Measurements from ENCODE around the gene SLC7A14.

DNA sequence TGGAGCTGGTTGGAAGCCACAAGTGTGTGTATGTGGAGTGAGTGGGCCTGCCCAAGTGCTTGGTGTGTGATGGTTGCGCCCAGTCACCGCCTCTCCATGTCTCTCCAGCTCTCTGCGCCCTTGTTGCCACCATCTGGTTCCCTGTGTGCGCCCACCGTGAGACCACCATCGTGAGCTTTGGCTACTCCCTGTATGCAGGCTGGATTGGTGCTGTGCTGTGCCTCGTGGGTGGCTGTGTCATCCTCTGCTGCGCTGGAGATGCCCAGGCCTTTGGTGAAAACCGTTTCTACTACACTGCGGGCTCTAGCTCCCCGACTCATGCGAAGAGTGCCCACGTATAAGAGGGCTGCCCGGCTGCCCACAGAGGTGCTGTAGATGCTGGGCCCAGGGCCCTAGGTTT lies 153.5 kb downstream of the SLC7A14 start:
- TF ChIP-seq, protein P1, sequence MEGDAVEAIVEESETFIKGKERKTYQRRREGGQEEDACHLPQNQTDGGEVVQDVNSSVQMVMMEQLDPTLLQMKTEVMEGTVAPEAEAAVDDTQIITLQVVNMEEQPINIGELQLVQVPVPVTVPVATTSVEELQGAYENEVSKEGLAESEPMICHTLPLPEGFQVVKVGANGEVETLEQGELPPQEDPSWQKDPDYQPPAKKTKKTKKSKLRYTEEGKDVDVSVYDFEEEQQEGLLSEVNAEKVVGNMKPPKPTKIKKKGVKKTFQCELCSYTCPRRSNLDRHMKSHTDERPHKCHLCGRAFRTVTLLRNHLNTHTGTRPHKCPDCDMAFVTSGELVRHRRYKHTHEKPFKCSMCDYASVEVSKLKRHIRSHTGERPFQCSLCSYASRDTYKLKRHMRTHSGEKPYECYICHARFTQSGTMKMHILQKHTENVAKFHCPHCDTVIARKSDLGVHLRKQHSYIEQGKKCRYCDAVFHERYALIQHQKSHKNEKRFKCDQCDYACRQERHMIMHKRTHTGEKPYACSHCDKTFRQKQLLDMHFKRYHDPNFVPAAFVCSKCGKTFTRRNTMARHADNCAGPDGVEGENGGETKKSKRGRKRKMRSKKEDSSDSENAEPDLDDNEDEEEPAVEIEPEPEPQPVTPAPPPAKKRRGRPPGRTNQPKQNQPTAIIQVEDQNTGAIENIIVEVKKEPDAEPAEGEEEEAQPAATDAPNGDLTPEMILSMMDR (IDR thresholded peaks at IDR 0.05), result no peak
- no peak for TF ChIP-seq POLR2A (IDR thresholded peaks at IDR 0.05)
